IPS-NIHi7 (cell line): ENCODE results near the gene NFATC4.
"Not testable (repeated sequence)": the region's sequence is repeated elsewhere in the genome, so short reads cannot be mapped to it uniquely, and the experiment has no call there.

Experiments used
- DNase-seq: peaks from one replicate; pipeline ENCODE4 v3.0.0; 2012; ENCODE audit warnings: mixed read lengths; ENCODE audit errors: extremely low spot score

Gene NFATC4

GRCh38 chr14:24366721-24367513 is 1.1 kb upstream of the NFATC4 start:
- DNase-seq, result peak; percentile 78

- no peak for DNase-seq
Observed at GRCh38 chr14:24368212-24368561, 203 bp downstream of the NFATC4 start.

GRCh38 chr14:24368562-24369252 is 723 bp downstream of the NFATC4 start:
- DNase-seq, result peak; percentile 78

- no peak for DNase-seq
Observed at GRCh38 chr14:24369463-24369862, 1.5 kb downstream of the NFATC4 start.

GRCh38 chr14:24369907-24370687 is 2.1 kb downstream of the NFATC4 start:
- no peak for DNase-seq

- DNase-seq, result no peak
Observed at GRCh38 chr14:24370748-24371147, 2.8 kb downstream of the NFATC4 start.

GRCh38 chr14:24371605-24372004 is 3.6 kb downstream of the NFATC4 start:
- DNase-seq, result not testable (repeated sequence)

GRCh38 chr14:24372701-24373416 is 4.9 kb downstream of the NFATC4 start:
- DNase-seq, result no peak

GRCh38 chr14:24376448-24377070 is 8.6 kb downstream of the NFATC4 start:
- DNase-seq, result peak; percentile 85

- DNase-seq, result no peak
Observed at GRCh38 chr14:24377126-24377525, 9.1 kb downstream of the NFATC4 start.

GRCh38 chr14:24377657-24378056 is 9.7 kb downstream of the NFATC4 start:
- DNase-seq, result no peak

GRCh38 chr14:24378327-24378726 is 10.3 kb downstream of the NFATC4 start:
- DNase-seq, result no peak

GRCh38 chr14:24378981-24379906 is 11.3 kb downstream of the NFATC4 start:
- no peak for DNase-seq

GRCh38 chr14:24379907-24380730 is 12.1 kb downstream of the NFATC4 start:
- DNase-seq, result no peak

- no peak for DNase-seq
Observed at GRCh38 chr14:24381363-24382063, 13.5 kb downstream of the NFATC4 start.

GRCh38 chr14:24382064-24382371 is 14.0 kb downstream of the NFATC4 start:
- no peak for DNase-seq

GRCh38 chr14:24384169-24384568 is 16.2 kb downstream of the NFATC4 start:
- no peak for DNase-seq

- no peak for DNase-seq
Observed at GRCh38 chr14:24385524-24385923, 17.5 kb downstream of the NFATC4 start.

GRCh38 chr14:24387009-24387345 is 19.0 kb downstream of the NFATC4 start:
- no peak for DNase-seq
